K562 (cell line): ENCODE data around the gene FGD6. TPM values are rescaled to one million over a fixed set of nuclear protein-coding genes. Genes with fewer than 3 reads are reported as not detected.

Experiments
- ATAC-seq: fragments of 200-7000 bp; cut with Tn5 transposase; 3 replicates; pipeline ENCODE4 v1.9.1; 2020; ENCODE audit warnings: moderate library complexity
- BruUV-seq: library from RNA; stranded (reverse); fragments of 400-500 nt; replicated peaks from 2 replicates; lab custom pipeline; 2021; lab: Mats Ljungman, UMichigan
- CTCF ChIA-PET: fragments of 300-600 bp; formaldehyde crosslinking; extraction: SDS; loops from one replicate; lab custom pipeline; 2021; ENCODE audit warnings: low intra/inter-chr PET ratio; lab: Yijun Ruan, JAX
- POLR2A ChIA-PET: fragments of 300-600, 350-650 bp; sonication (Branson Sonifier 250); formaldehyde crosslinking; extraction: SDS; loops from one replicate; lab custom pipeline; 2021; ENCODE audit warnings: antibody characterized with exemption, inconsistent platforms; lab: Yijun Ruan, JAX
- DNase-seq, 4 experiments: peaks; one replicate each; pipeline versions ENCODE4 v3.0.0 to v3.0.0-alpha.2; 2011 to 2018; ENCODE audit warnings: low spot score in 3 of 4, mixed read lengths in 3 of 4; ENCODE audit errors: extremely low read depth in 1 of 4
- FAIRE-seq: peaks from 2 replicates; lab custom pipeline; 2011; peaks lifted over from hg19 to GRCh38; lab: Jason Lieb, UNC
- H2AFZ ChIP-seq: 2 replicates; pipeline ENCODE4 v1.6.0; 2011; ENCODE audit warnings: low read depth, low read length, control low read depth, inconsistent platforms
- H3K27ac ChIP-seq: fragments of 200-600 bp; 3 replicates; pipeline ENCODE4 v1.8.0; 2011; ENCODE audit warnings: low read depth, mild to moderate bottlenecking, control low read depth, inconsistent platforms, low read length, moderate library complexity, mixed read lengths; ENCODE audit errors: extremely low read depth
- H3K27me3 ChIP-seq, 2 experiments: fragments of 300-600 bp in 1 of 2; 2 replicates in 1 of 2; 3 replicates in 1 of 2; pipeline versions ENCODE4 v1.6.0 to v1.8.0; 2011; ENCODE audit warnings: inconsistent platforms in 2 of 2, low read length in 2 of 2, mild to moderate bottlenecking in 1 of 2, mixed read lengths in 1 of 2, moderate library complexity in 1 of 2; ENCODE audit not compliant: control insufficient read depth in 2 of 2, insufficient read depth in 2 of 2
- H3K36me3 ChIP-seq: fragments of 300-600 bp; 3 replicates; pipeline ENCODE4 v1.8.0; 2011; ENCODE audit warnings: mild to moderate bottlenecking, low read length, inconsistent platforms; ENCODE audit not compliant: control insufficient read depth, insufficient read depth
- H3K4me1 ChIP-seq, 2 experiments: fragments of 200-600 bp in 1 of 2; replicated peaks in 1 of 2; 2 replicates in 1 of 2; 3 replicates in 1 of 2; pipeline versions ENCODE4 v1.5.1 to v1.8.0; 2011; ENCODE audit warnings: inconsistent platforms in 2 of 2, low read length in 2 of 2, mild to moderate bottlenecking in 1 of 2, mixed read lengths in 1 of 2, moderate library complexity in 1 of 2; ENCODE audit not compliant: control insufficient read depth in 2 of 2, insufficient read depth in 2 of 2
- H3K4me2 ChIP-seq: 2 replicates; pipeline ENCODE4 v1.6.1; 2011; ENCODE audit warnings: low read length, control low read depth, inconsistent platforms, mixed read lengths; ENCODE audit not compliant: insufficient read depth
- H3K4me3 ChIP-seq: fragments of 200-600 bp; sonication (generic), shearing (Covaris generic); 2 replicates; pipeline ENCODE4 v1.5.1; 2016; ENCODE audit warnings: control low read depth, inconsistent platforms
- H3K79me2 ChIP-seq: fragments of 200-600 bp; 3 replicates; pipeline ENCODE4 v1.8.0; 2011; ENCODE audit warnings: low read length, inconsistent platforms; ENCODE audit not compliant: control insufficient read depth, insufficient read depth
- H3K9ac ChIP-seq, 2 experiments: 2 replicates each; pipeline versions ENCODE4 v1.6.0 to v1.6.1; 2011; ENCODE audit warnings: low read depth in 2 of 2, low read length in 2 of 2, control low read depth in 1 of 2, inconsistent platforms in 1 of 2, mild to moderate bottlenecking in 1 of 2, mixed read lengths in 1 of 2; ENCODE audit not compliant: insufficient read depth in 1 of 2
- H3K9me1 ChIP-seq: one replicate; pipeline ENCODE4 v1.6.0; 2011; ENCODE audit warnings: inconsistent platforms, mild to moderate bottlenecking, low read length, moderate library complexity; ENCODE audit not compliant: control insufficient read depth, insufficient read depth
- H3K9me3 ChIP-seq: replicated peaks from 2 replicates; pipeline ENCODE4 v1.5.1; 2011; ENCODE audit warnings: low read depth, low read length, inconsistent platforms; ENCODE audit not compliant: control insufficient read depth, insufficient read depth
- H4K20me1 ChIP-seq: replicated peaks from 2 replicates; pipeline ENCODE4 v1.6.1; 2011; ENCODE audit warnings: low read length, inconsistent platforms, mixed read lengths; ENCODE audit not compliant: control insufficient read depth, insufficient read depth
- EZH2 ChIP-seq: IDR thresholded peaks from 2 replicates; pipeline ENCODE4 v1.6.1; 2012; ENCODE audit warnings: low read depth, mild to moderate bottlenecking, inconsistent platforms, low read length, borderline replicate concordance
- HDAC8 ChIP-seq: fragments of 450-650 bp; IDR thresholded peaks from 2 replicates; pipeline ENCODE4 v1.6.1; 2016; ENCODE audit warnings: mild to moderate bottlenecking, missing genetic modification characterization, moderate library complexity, missing compliant biosample characterization
- KAT7 ChIP-seq: sonication (generic); formaldehyde crosslinking; IDR thresholded peaks from 2 replicates; pipeline ENCODE4 v1.8.0; 2022; ENCODE audit warnings: missing genetic modification reagents, mild to moderate bottlenecking, borderline replicate concordance
- NCOA1 ChIP-seq: fragments of 450-650 bp; IDR thresholded peaks from 2 replicates; pipeline ENCODE4 v1.6.1; 2016; ENCODE audit warnings: low read depth
- PTRF ChIP-seq: fragments of 450-650 bp; IDR thresholded peaks from 2 replicates; pipeline ENCODE4 v1.6.1; 2016; ENCODE audit warnings: mild to moderate bottlenecking, missing genetic modification characterization, missing compliant biosample characterization
- TEAD4 ChIP-seq, 2 experiments: sonication (generic) in 1 of 2; formaldehyde crosslinking in 1 of 2; IDR thresholded peaks; 2 replicates each; pipeline versions ENCODE4 v1.6.1 to v1.8.0; 2012 to 2022; ENCODE audit warnings: borderline replicate concordance in 1 of 2, inconsistent platforms in 1 of 2, low read length in 1 of 2, mild to moderate bottlenecking in 1 of 2, missing genetic modification reagents in 1 of 2
- ZNF3 ChIP-seq: fragments of 250-450 bp; sonication (Bioruptor Pico); IDR thresholded peaks from 2 replicates; pipeline ENCODE4 v1.5.0; 2021; ENCODE audit warnings: mild to moderate bottlenecking, moderate library complexity
- WGBS: fragments of 100-300 bp; shearing (Covaris generic); methylation state at CpG from one replicate; pipeline ENCODE4 v1.1.6; 2016; ENCODE audit warnings: low coverage, mixed read lengths; ENCODE audit not compliant: insufficient coverage; ENCODE audit errors: missing lambda C conversion rate; 5-methylcytosine and 5-hydroxymethylcytosine counted together
- in situ Hi-C: fragments of 300-500 bp; cut with MboI; formaldehyde crosslinking; loops from 4 replicates; pipeline ENCODE4 v1.15.0; 2018; ENCODE audit warnings: inconsistent platforms, mixed read lengths
- intact Hi-C: fragments of 100-400 bp; cut with micrococcal nuclease; formaldehyde crosslinking; loops from 2 replicates; pipeline ENCODE4 v1.14.2; 2022
- polyA plus RNA-seq, 8 experiments: library from polyadenylated mRNA; depleted of rRNA in 4 of 8; stranded (reverse) in 5 of 8; unstranded in 3 of 8; fragments of >200 nt; fragmentation: Nextera tagmentation in 2 of 8; fragmentation: Illumina TruSeq in 1 of 8; extraction: Ambion mirVana in 2 of 8; extraction: Trizol in 1 of 8; gene quantifications; 2 replicates each; pipeline versions ENCODE4 v1.2.1 to v1.2.3, GENCODE V29; 2011 to 2014; ENCODE audit warnings: inconsistent platforms in 1 of 8, missing spikeins in 1 of 8
- total RNA-seq, 7 experiments: library from RNA; depleted of rRNA in 6 of 7; stranded (reverse); fragments of >200 nt in 6 of 7; fragmentation: Illumina TruSeq in 2 of 7; extraction: Trizol in 2 of 7; gene quantifications; 2 replicates each; pipeline versions ENCODE4 v1.2.1 to v1.2.3, GENCODE V29; 2011 to 2021; ENCODE audit warnings: low replicate concordance in 1 of 7
- TF ChIP-seq, protein P1 (sequence below): fragments of 450-650 bp; IDR thresholded peaks from 2 replicates; pipeline ENCODE4 v1.6.1; 2014; ENCODE audit warnings: low read depth, mild to moderate bottlenecking, moderate library complexity, borderline replicate concordance
- TF ChIP-seq, protein P2 (sequence below): sonication (generic); formaldehyde crosslinking; IDR thresholded peaks from 2 replicates; pipeline ENCODE4 v1.8.1; 2022; ENCODE audit warnings: missing genetic modification reagents
- TF ChIP-seq, protein P3 (sequence below): fragments of 250-450 bp; sonication (Bioruptor Pico); IDR thresholded peaks from 2 replicates; pipeline ENCODE4 v1.9.0; 2021; ENCODE audit warnings: mild to moderate bottlenecking, inconsistent platforms

The FGD6 gene
- total and polyA plus RNA-seq, 9 of the 15 experiments (the other 6 are each of a cell fraction or from before 2014, with no cell fraction given), result 1.5 to 11.1 (median 5.8) TPM

DNA sequence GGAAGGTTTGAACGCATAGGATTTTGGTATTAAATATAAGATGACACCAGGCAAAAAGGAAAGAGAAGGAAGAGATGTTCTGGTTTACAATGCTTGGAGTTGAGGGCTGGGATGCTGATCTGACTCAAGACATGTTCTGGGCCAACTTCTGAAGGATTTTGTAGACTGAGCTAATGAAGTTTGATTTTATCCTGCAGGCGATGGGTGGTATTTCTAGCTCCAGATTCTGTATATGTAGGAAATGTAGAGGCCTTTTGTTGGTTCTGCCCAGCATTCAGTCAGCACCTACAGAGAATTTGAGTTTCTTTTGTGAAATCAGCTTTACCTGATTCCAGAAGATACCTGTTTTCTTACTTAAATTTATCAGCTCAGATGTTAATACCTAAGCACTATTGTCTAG is 48.5 kb upstream of the FGD6 start:
- FAIRE-seq (no peak), DNase-seq (no peak), ATAC-seq (no peak)
- no peak overlapping the region for H3K27ac ChIP-seq
- WGBS, result 96% methylated on average over 2 of the region's 2 CpGs
- intact Hi-C loops (no loop called here), in situ Hi-C loops (no loop called here)
- TF ChIP-seq EZH2 (no peak), HDAC8 (tag) (no peak), TEAD4 (IDR thresholded peaks at IDR 0.05; ENCODE audit: low read length) (no peak), TEAD4 (CRISPR knock-in tag; IDR thresholded peaks at IDR 0.05; ENCODE audit: borderline replicate concordance) (no peak), KAT7 (no peak), ZNF3 (CRISPR knock-in tag) (no peak), PTRF (tag) (no peak), NCOA1 (no peak)
- TF ChIP-seq, protein P1, sequence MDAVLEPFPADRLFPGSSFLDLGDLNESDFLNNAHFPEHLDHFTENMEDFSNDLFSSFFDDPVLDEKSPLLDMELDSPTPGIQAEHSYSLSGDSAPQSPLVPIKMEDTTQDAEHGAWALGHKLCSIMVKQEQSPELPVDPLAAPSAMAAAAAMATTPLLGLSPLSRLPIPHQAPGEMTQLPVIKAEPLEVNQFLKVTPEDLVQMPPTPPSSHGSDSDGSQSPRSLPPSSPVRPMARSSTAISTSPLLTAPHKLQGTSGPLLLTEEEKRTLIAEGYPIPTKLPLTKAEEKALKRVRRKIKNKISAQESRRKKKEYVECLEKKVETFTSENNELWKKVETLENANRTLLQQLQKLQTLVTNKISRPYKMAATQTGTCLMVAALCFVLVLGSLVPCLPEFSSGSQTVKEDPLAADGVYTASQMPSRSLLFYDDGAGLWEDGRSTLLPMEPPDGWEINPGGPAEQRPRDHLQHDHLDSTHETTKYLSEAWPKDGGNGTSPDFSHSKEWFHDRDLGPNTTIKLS, result no peak
- TF ChIP-seq, protein P2, sequence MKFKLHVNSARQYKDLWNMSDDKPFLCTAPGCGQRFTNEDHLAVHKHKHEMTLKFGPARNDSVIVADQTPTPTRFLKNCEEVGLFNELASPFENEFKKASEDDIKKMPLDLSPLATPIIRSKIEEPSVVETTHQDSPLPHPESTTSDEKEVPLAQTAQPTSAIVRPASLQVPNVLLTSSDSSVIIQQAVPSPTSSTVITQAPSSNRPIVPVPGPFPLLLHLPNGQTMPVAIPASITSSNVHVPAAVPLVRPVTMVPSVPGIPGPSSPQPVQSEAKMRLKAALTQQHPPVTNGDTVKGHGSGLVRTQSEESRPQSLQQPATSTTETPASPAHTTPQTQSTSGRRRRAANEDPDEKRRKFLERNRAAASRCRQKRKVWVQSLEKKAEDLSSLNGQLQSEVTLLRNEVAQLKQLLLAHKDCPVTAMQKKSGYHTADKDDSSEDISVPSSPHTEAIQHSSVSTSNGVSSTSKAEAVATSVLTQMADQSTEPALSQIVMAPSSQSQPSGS, result no peak
- TF ChIP-seq, protein P3, sequence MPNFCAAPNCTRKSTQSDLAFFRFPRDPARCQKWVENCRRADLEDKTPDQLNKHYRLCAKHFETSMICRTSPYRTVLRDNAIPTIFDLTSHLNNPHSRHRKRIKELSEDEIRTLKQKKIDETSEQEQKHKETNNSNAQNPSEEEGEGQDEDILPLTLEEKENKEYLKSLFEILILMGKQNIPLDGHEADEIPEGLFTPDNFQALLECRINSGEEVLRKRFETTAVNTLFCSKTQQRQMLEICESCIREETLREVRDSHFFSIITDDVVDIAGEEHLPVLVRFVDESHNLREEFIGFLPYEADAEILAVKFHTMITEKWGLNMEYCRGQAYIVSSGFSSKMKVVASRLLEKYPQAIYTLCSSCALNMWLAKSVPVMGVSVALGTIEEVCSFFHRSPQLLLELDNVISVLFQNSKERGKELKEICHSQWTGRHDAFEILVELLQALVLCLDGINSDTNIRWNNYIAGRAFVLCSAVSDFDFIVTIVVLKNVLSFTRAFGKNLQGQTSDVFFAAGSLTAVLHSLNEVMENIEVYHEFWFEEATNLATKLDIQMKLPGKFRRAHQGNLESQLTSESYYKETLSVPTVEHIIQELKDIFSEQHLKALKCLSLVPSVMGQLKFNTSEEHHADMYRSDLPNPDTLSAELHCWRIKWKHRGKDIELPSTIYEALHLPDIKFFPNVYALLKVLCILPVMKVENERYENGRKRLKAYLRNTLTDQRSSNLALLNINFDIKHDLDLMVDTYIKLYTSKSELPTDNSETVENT (CRISPR knock-in tag), result no peak
- H3K27me3 ChIP-seq, result no peaks in the 10 kb centered on the region
- H2AFZ ChIP-seq, result no peak overlapping the region
- peaks cover 38% of the 10 kb centered on the region; the same call in 1 of the 3 replicates for H3K36me3 ChIP-seq
- CTCF ChIA-PET, result no interaction called here
- H3K4me2 ChIP-seq, result no peak overlapping the region
- H4K20me1 ChIP-seq, result no peaks in the 10 kb centered on the region
- BruUV-seq, result no TSS peak
- POLR2A ChIA-PET, result interaction anchor here (0.8 to 1.3 kb wide), 2 partner anchors 14 to 17 kb away, joined by 3 to 4 read pairs; no protein-coding TSS in a partner anchor
- no peaks in the 10 kb centered on the region for H3K4me1 ChIP-seq
- no peak overlapping the region for H3K4me3 ChIP-seq
- no peaks in the 10 kb centered on the region for H3K9me1 ChIP-seq
- no peak overlapping the region for H3K9ac ChIP-seq
- H3K9me3 ChIP-seq, result no peaks in the 10 kb centered on the region
- no peaks in the 10 kb centered on the region for H3K79me2 ChIP-seq
